IgD-negative memory B cell (primary cell): ENCODE data around the gene SLC1A2. TPM values are rescaled to one million over a fixed set of nuclear protein-coding genes. Genes with fewer than 3 reads are reported as not detected.

Experiments used
- H3K27ac Mint-ChIP-seq, 3 donors: one replicate each; pipeline ENCODE4 v1.8.0; 2020 to 2022; ENCODE audit warnings: mild to moderate bottlenecking in 3 of 3, mixed read lengths in 3 of 3, moderate library complexity in 1 of 3
- H3K27me3 Mint-ChIP-seq: one replicate; pipeline ENCODE4 v1.8.0; 2021; ENCODE audit warnings: mixed read lengths
- H3K36me3 Mint-ChIP-seq: one replicate; pipeline ENCODE4 v1.8.0; 2020; ENCODE audit warnings: mild to moderate bottlenecking, mixed read lengths
- H3K4me1 Mint-ChIP-seq, 3 donors: one replicate each; pipeline ENCODE4 v1.8.0; 2020 to 2022; ENCODE audit warnings: mixed read lengths in 3 of 3, mild to moderate bottlenecking in 1 of 3
- H3K4me3 Mint-ChIP-seq, 4 donors: one replicate each; pipeline ENCODE4 v1.8.0; 2020 to 2022; ENCODE audit warnings: mild to moderate bottlenecking in 4 of 4, mixed read lengths in 4 of 4, moderate library complexity in 3 of 4
- H3K9me3 Mint-ChIP-seq, 3 donors: one replicate each; pipeline ENCODE4 v1.8.0; 2020 to 2021; ENCODE audit warnings: mixed read lengths in 3 of 3, mild to moderate bottlenecking in 1 of 3
- polyA plus RNA-seq: library from polyadenylated mRNA; unstranded; fragments of 300-500 nt; fragmentation: Illumina TruSeq; gene quantifications from one replicate; pipeline ENCODE4 v1.2.3, GENCODE V29; 2021

Gene SLC1A2
- polyA plus RNA-seq, 1 donor from 2014 or later: not detected

DNA sequence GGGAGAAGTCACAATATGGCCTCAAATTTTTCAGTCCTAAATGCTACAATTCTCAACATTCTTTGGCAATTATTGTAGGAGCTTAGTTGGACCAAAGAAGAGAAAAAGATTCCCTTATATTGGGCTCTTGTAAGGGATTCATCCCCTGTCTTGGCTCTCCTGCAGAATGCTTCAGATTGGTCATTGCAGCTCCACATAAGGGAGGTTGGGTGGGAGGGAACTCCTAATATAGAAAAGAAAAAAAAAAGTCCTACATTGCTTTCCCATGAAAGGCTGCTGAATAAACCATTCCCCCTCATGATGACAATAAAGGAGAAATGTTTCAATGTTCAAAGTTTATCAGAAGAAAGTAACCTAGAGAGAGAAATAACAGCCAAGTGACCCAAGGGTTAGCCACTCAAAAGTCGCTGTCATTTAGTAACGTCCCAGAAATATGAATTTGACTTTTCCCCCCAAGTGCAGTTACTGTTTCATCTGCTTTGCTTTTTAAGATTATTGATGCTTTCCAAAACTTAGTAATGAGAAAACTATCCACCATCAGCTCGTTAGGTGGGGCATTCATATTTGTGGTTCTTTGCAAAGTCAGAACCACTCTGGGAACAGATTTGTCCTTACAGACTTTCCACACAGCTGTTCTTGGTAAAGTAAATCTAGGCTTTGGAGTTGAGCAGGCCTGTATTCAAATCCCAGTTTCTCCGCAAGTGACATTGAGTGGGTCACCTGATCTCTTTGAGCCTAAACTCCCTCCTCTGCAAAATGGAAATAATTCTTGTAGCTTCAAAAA lies 5.0 kb upstream of the SLC1A2 start:
- Mint-ChIP-seq H3K4me1 (peaks cover 0 to 5% (median 4%) of the 10 kb centered on the region in 3 donors), H3K9me3 (no peaks in the 10 kb centered on the region), H3K36me3 (no peaks in the 10 kb centered on the region), H3K4me3 (no peak overlapping the region), H3K27me3 (peaks cover 46% of the 10 kb centered on the region), H3K27ac (no peak overlapping the region)

DNA sequence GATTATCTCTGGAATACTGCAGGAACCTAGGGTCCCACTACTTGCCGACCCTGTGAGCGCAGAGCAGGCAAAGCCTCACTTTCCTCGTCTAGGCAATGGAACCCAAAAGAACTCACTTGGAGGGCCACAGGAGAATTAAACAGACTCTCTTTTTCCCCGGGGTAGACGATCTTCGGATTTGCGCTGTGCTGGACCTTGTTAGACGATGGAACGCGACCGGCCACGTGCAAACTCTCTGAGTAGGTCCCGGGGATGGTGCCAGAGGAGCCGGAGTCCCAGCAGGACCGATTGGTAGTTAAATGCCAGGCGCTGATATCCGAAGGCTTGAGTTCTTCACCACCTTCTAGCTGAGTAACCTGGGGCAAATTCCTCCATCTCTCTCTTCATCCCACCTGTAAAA lies 1.0 kb upstream of the SLC1A2 start:
- no peak overlapping the region for H3K27ac Mint-ChIP-seq
- H3K4me1 Mint-ChIP-seq: peaks cover 0 to 7% (median 5%) of the 10 kb centered on the region in 3 donors
- no peaks in the 10 kb centered on the region for H3K36me3 Mint-ChIP-seq
- no peaks in the 10 kb centered on the region for H3K9me3 Mint-ChIP-seq
- peak overlapping the region; percentile 38 to 84 (median 44) for H3K4me3 Mint-ChIP-seq
- H3K27me3 Mint-ChIP-seq: peaks cover 61% of the 10 kb centered on the region

DNA sequence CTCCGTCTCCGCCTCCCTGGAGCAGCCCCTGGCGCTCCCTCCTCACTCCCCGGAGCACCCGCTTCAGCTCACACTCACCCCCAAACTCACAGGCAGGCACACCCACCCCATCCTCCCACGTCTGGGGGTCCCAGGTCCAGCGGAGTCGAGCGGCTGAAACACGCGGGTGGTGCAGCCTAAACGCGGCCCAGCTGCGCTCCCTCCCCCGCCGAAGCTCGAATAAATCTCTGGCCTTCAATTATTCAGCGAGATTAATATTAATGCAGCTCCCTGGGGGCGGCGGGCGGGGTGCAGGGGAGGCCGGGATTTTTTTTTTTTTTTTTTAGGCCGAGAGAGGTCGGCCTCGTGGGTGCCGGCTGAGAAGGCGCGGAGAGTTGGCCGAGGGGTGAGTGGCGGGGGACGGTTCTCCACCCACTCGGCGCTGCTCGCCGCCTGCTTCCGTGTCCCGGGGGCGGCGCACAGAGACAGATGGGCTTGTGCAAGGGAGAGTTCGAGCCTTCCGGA lies 524 bp upstream of the SLC1A2 start:
- Mint-ChIP-seq H3K36me3 (no peaks in the 10 kb centered on the region), H3K27ac (no peak overlapping the region), H3K4me1 (peaks cover 0 to 7% (median 5%) of the 10 kb centered on the region in 3 donors), H3K4me3 (peak overlapping the region; percentile 42 to 87 (median 72)), H3K9me3 (no peaks in the 10 kb centered on the region), H3K27me3 (peaks cover 61% of the 10 kb centered on the region)

DNA sequence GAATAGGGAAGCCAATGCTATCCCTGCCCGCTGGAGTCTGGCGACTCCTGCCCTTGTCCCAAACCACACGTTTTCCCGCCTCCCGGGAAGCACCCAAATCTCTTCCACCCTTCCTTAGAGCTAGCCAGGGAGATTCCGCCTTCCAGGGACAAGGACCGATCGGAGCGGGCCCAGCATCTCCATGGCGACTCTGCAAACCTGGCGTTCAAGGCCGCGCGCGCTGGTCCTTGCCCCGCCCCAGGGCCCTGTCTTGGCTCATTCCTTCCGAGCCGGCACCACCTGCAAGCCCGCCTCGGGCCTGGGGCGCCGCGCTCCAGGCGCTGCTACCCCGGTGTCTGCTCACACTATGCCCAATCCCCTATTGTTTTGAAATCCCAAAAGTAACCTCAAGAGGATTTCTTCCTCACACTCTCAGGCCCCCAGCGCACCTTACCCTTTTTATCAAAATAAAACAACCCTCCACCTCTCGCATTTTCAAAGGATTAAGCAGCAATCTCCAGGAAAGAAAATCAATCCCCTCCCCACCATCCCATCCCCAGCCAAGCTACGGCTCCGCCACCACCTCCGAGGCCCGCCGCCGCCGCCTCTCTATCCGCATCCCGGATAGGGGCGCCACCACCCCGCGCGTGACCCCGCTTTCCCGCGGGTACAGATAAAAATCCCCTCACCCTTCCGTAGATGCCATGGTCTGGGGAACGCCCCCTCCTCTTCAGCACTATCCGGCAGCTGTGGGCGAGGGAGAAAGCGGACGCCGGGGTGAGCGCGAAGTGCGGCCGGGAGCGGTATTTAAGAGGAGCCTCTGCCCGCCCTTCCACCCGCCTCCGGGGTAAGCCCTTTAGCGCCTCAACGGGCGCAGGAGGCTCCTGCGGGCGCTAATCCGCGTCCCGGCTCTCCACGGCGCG lies 825 bp downstream of the SLC1A2 start:
- Mint-ChIP-seq H3K36me3 (no peaks in the 10 kb centered on the region), H3K4me3 (peak overlapping the region; percentile 47 to 86 (median 56))

DNA sequence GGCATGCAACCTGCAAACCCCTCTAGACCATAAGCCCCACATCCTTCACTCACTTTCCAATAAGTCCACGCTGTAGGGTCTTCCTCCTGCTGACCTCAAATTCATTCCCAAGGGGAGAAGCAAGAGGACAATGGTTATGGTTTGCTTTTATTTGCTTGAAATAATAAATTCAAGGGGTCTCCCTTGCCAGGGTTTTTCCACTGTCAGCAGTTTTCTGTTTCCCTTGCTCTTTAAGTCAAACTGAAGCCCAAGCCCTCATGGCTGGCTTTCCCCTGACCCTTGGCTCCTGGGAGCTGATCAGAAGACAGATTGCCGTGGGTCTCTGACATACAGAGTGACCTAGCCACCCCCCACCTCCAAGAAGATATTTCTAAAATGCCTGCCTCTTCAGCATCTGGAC lies 3.9 kb downstream of the SLC1A2 start:
- Mint-ChIP-seq H3K4me1 (peaks cover 0 to 7% (median 4%) of the 10 kb centered on the region in 3 donors), H3K4me3 (no peak overlapping the region), H3K9me3 (no peaks in the 10 kb centered on the region), H3K36me3 (no peaks in the 10 kb centered on the region), H3K27me3 (peaks cover 35% of the 10 kb centered on the region), H3K27ac (no peak overlapping the region)

More for the DNA sequence above, 825 bp downstream of the SLC1A2 start:
- Mint-ChIP-seq H3K27ac (no peak overlapping the region), H3K4me1 (peaks cover 0 to 7% (median 5%) of the 10 kb centered on the region in 3 donors), H3K27me3 (peaks cover 61% of the 10 kb centered on the region), H3K9me3 (no peaks in the 10 kb centered on the region)

DNA sequence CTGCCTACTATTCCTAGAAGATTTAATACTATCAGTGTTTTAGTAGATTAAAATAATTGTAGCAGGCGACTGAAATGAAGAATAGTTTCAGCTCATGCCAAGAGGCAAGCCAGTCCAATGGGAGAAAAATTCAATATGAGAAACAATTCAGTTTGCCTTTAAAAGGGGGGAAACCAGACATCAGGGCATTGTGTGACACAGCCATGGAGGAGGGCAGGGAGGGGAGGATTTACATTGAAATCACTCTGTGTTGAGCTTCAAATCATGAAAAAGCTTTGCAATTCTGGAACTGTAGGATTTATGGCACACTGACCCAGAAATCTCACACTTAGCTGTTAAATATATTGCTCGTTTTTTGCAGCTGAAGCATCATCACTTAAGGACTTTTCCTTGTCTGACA lies 4.6 kb downstream of the SLC1A2 start:
- no peak overlapping the region for H3K27ac Mint-ChIP-seq
- no peaks in the 10 kb centered on the region for H3K36me3 Mint-ChIP-seq
- H3K27me3 Mint-ChIP-seq: peaks cover 32% of the 10 kb centered on the region
- H3K4me3 Mint-ChIP-seq: no peak overlapping the region
- H3K4me1 Mint-ChIP-seq: peaks cover 0 to 3% (median 0%) of the 10 kb centered on the region in 3 donors
- H3K9me3 Mint-ChIP-seq: no peaks in the 10 kb centered on the region

DNA sequence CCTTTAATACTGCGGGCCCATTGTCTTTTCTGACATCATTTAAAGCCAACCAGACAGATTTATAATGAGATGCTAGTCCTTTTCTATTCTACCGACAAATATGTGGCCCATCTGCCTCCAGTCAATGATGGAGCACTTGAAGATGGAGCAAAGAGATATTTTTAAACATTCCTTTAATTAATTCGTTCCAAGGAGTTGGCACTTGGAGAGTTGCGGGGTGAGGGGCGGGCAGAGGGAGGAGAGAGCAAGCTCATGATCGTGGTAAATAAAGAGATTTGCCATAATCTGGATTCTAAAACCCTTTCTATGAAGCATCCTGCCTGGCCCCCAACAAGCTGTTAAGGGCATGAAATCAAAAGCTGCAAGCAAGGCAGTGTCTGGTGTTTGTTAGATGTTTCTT lies 5.0 kb downstream of the SLC1A2 start:
- H3K27ac Mint-ChIP-seq: no peak overlapping the region
- H3K9me3 Mint-ChIP-seq: no peaks in the 10 kb centered on the region
- peaks cover 0 to 3% (median 0%) of the 10 kb centered on the region in 3 donors for H3K4me1 Mint-ChIP-seq
- no peak overlapping the region for H3K4me3 Mint-ChIP-seq
- no peaks in the 10 kb centered on the region for H3K36me3 Mint-ChIP-seq
- H3K27me3 Mint-ChIP-seq: peaks cover 29% of the 10 kb centered on the region

DNA sequence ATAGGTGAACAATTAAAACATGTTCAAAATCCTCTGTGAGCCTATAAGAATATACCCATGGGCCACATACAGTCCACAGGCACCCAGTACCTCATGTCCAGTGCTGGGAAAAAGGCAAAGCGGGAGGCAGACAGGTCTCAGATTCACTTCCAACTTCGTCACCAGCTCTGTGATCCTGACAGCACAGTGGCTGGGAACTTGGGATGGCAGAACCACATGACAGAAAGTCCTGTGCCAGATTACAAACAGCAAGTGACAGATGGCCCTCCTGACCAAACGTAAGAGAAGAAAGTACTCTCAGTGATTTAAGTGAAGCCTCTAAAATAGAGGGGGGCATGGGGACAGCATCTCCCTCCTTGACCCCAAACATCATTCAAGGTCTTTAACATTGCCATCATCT lies 5.8 kb downstream of the SLC1A2 start:
- Mint-ChIP-seq H3K27me3 (peaks cover 27% of the 10 kb centered on the region), H3K4me3 (peak overlapping the region in 1 of 4 donors; percentile 45), H3K36me3 (no peaks in the 10 kb centered on the region), H3K9me3 (no peaks in the 10 kb centered on the region), H3K27ac (no peak overlapping the region), H3K4me1 (peaks cover 0 to 3% (median 0%) of the 10 kb centered on the region in 3 donors)

DNA sequence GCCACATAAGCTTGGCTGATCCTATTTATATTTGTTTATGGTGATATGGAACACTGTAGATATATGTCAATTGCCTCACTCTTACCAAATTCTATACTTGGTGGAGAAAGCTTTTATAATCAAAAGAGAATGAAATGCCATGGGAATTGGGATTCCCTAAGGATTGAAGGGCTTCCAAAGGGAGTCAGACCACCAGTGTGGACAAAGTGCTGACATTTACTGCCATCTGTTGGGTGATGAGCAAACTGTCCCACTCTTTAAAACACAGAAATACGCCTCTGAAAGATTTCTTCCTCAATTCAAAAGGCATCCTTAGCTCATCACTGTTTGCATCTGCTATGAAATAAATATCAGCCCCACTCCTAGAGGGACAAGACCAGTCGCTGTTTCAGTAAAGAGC lies 7.1 kb downstream of the SLC1A2 start:
- Mint-ChIP-seq H3K36me3 (no peaks in the 10 kb centered on the region), H3K27ac (no peak overlapping the region), H3K9me3 (no peaks in the 10 kb centered on the region), H3K27me3 (peaks cover 14% of the 10 kb centered on the region), H3K4me1 (no peaks in the 10 kb centered on the region), H3K4me3 (no peak overlapping the region)

DNA sequence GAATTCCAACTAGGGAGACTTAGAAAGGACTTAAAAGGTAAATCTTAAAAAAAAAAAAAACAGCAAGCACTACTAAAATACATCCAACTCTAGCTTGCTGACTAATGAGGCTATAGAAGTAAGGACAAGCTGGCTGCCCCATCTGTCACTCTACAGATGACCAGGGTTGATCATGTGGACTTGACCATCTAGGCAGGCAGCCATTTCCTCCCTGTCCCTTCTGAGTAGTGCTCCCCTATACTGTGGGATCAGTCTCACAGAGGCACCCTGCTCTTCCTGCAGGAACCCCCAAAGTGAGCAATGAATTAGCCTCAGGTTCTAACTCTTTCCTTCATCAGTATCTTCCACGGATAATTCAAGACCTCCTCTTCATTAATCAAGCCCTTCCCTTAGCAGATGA lies 12.3 kb downstream of the SLC1A2 start:
- no peaks in the 10 kb centered on the region for H3K36me3 Mint-ChIP-seq

DNA sequence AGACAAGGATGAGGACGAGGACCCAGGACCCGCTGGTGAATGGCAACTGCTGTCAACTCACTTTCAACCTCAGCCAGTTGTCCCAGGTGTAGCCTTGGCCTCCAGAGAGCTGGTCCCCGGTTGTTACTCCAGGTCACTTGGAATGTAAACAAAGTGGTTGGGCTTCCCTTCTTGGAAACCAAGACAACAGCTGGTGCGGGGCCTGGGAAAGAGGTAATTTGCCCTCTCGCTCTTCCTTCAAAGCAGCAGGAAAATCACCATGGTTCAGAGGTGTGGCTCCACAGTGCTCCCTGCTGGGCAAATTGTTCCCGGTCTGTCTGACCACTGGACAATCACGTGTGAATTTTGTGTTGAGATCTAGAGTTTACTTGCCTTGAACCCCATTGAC lies 15.0 kb downstream of the SLC1A2 start:
- H3K27me3 Mint-ChIP-seq: peaks cover 3% of the 10 kb centered on the region
- H3K36me3 Mint-ChIP-seq: no peaks in the 10 kb centered on the region
- H3K9me3 Mint-ChIP-seq: no peaks in the 10 kb centered on the region
- peaks cover 0 to 1% (median 0%) of the 10 kb centered on the region in 3 donors for H3K4me1 Mint-ChIP-seq
- no peak overlapping the region for H3K27ac Mint-ChIP-seq
- H3K4me3 Mint-ChIP-seq: peak overlapping the region in 1 of 4 donors; percentile 56

More for the DNA sequence above, 12.3 kb downstream of the SLC1A2 start:
- Mint-ChIP-seq H3K27ac (no peak overlapping the region), H3K4me3 (no peak overlapping the region), H3K4me1 (peaks cover 0 to 1% (median 0%) of the 10 kb centered on the region in 3 donors), H3K27me3 (peaks cover 6% of the 10 kb centered on the region), H3K9me3 (no peaks in the 10 kb centered on the region)

DNA sequence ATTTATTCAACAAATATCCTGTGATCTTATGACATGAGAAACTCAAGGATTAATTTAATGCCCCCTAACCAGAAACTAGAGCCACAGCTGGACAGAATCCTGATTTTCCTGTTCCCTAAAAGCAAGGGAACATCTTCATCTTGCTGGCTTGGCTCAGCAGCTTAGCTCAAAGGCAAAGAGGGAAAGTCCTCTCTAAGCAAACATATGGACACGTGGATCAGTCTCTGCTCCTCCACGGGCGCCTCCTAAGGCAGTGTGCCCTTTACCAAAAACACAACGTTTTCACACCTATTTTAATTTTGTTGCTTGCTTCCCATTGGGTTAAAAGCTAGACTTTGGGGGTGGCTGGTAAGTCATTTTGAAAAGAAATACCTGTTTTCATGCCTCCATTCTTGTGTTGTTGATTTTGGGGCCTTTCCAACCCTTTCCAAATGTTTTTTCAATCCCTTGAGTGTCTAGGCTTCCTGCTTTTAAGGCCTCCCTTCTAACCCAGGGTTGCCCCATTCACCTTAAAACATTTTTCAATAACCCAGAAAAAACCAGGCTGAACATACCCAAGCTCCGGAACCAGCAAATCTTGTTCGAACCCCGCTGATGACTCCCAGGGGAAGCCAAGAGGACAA lies 15.5 kb downstream of the SLC1A2 start:
- H3K36me3 Mint-ChIP-seq: no peaks in the 10 kb centered on the region
- peaks cover 3% of the 10 kb centered on the region for H3K27me3 Mint-ChIP-seq
- H3K4me3 Mint-ChIP-seq: no peak overlapping the region
- H3K4me1 Mint-ChIP-seq: peaks cover 0 to 1% (median 0%) of the 10 kb centered on the region in 3 donors
- no peak overlapping the region for H3K27ac Mint-ChIP-seq
- H3K9me3 Mint-ChIP-seq: no peaks in the 10 kb centered on the region

DNA sequence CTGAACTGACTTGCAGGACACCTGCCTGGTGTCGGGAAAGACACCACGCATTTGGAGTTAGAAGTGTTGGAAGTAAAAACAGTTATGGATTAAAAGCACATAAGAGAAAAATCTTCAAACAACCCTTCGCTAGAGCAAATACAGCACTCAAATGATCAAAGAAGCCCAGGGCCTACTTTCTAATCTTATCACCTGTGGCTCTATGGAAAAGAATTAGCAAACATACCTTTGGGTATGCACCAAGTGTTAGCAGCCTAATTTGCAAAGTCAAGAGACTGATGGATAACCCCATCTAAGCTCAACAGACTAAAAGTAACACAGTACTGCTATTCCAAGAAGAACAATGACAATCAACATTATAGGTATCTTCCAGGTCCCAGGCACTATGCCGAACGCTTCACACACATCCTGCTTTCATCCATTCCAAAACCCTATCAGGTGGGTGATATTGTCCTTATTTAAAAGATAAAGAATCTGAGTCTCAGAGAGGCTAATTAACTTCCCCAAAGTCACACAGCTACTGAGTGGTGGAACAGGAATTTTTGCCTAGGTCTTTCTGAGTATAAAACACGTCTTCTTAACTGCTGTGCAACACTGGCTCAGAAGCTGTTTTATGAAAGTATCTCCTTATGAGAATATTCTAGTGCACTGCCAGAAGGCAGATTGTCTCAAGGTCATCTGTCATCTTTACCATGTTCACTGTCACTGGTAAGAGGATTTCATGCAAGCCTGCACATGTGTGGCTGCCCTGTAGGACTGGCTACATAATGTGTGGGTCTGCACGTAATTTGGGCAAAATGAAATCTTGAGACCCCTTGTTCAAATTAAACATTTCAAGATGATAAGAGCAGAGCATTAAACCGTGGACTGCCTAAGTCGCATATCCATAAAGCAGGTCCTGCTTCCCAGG lies 16.4 kb downstream of the SLC1A2 start:
- H3K27ac Mint-ChIP-seq: no peak overlapping the region
- H3K4me1 Mint-ChIP-seq: peaks cover 0 to 1% (median 0%) of the 10 kb centered on the region in 3 donors
- H3K27me3 Mint-ChIP-seq: peaks cover 3% of the 10 kb centered on the region
- no peaks in the 10 kb centered on the region for H3K9me3 Mint-ChIP-seq
- H3K4me3 Mint-ChIP-seq: no peak overlapping the region
- no peaks in the 10 kb centered on the region for H3K36me3 Mint-ChIP-seq

DNA sequence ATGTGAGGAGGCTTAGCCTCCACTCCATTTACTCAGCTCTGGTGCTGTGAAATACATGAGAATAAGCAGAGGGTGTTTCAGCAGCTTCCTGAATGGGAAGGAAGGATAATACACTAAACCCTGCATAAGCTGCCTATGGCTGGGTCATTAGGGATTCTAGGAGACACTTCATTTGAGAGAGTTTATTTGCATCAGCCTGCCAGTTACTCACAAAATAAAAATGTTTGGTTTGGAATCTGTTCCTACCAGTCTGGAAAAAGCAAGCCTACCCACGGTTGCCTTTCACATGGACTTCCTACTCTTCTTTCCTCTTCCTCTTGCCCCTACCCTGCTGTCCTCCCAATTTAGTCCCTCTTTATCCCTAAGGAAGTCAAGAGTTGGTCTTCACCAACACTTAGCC lies 20.5 kb downstream of the SLC1A2 start:
- Mint-ChIP-seq H3K4me3 (no peak overlapping the region), H3K36me3 (no peaks in the 10 kb centered on the region), H3K27ac (no peak overlapping the region), H3K27me3 (peaks cover 8% of the 10 kb centered on the region), H3K9me3 (no peaks in the 10 kb centered on the region), H3K4me1 (no peaks in the 10 kb centered on the region)
